Measurements from ENCODE around the gene RND3. TPM values are rescaled to one million over a fixed set of nuclear protein-coding genes. Genes with fewer than 3 reads are reported as not detected.

Gene RND3
- total RNA-seq, 1 donor from 2014 or later, result 62.1 TPM

- no peak for DNase-seq (ENCODE audit: extremely low spot score in 2 of 2)
- TF ChIP-seq POLR2AphosphoS5 (IDR thresholded peaks at IDR 0.05; ENCODE audit: insufficient read depth in 1 of 2, low read depth in 1 of 2), result no peak
- TF ChIP-seq POLR2A (IDR thresholded peaks at IDR 0.05), result no peak
- no peak for TF ChIP-seq CTCF (IDR thresholded peaks at IDR 0.05)
- Histone ChIP-seq H3K27me3 (no peaks in the 10 kb centered on the region), H3K27ac (no peak overlapping the region), H3K9me3 (no peaks in the 10 kb centered on the region), H3K4me3 (no peak overlapping the region), H3K36me3 (no peaks in the 10 kb centered on the region), H3K4me1 (no peaks in the 10 kb centered on the region)
- intact Hi-C loops (cut with DNase I), result no loop called here
These were observed 58.8 kb downstream of the RND3 start for GRCh38 chr2:150428641-150429040.

- Histone ChIP-seq H3K4me3 (no peak overlapping the region), H3K4me1 (no peaks in the 10 kb centered on the region), H3K27ac (no peak overlapping the region), H3K9me3 (no peaks in the 10 kb centered on the region), H3K27me3 (no peaks in the 10 kb centered on the region), H3K36me3 (no peaks in the 10 kb centered on the region)
- TF ChIP-seq POLR2AphosphoS5 (IDR thresholded peaks at IDR 0.05; ENCODE audit: insufficient read depth in 1 of 2, low read depth in 1 of 2) (no peak), POLR2A (IDR thresholded peaks at IDR 0.05) (no peak), CTCF (IDR thresholded peaks at IDR 0.05) (no peak)
- no peak for DNase-seq (ENCODE audit: extremely low spot score in 2 of 2)
- intact Hi-C loops (cut with DNase I), result no loop called here
These were observed 60.2 kb downstream of the RND3 start for GRCh38 chr2:150427298-150427697.

- TF ChIP-seq POLR2AphosphoS5 (IDR thresholded peaks at IDR 0.05; ENCODE audit: insufficient read depth in 1 of 2, low read depth in 1 of 2) (no peak), CTCF (IDR thresholded peaks at IDR 0.05) (no peak), POLR2A (IDR thresholded peaks at IDR 0.05) (no peak)
- Histone ChIP-seq H3K36me3 (no peaks in the 10 kb centered on the region), H3K4me1 (no peaks in the 10 kb centered on the region), H3K4me3 (no peak overlapping the region), H3K27me3 (no peaks in the 10 kb centered on the region), H3K9me3 (no peaks in the 10 kb centered on the region), H3K27ac (no peak overlapping the region)
- intact Hi-C loops (cut with DNase I), result no loop called here
- DNase-seq (ENCODE audit: extremely low spot score in 2 of 2), result no peak
These were observed 60.7 kb downstream of the RND3 start for GRCh38 chr2:150426724-150427123.

GRCh38 chr2:150426315-150426714, 61.2 kb downstream of the RND3 start:
- TF ChIP-seq CTCF (IDR thresholded peaks at IDR 0.05), result no peak
- Histone ChIP-seq H3K4me1 (no peaks in the 10 kb centered on the region), H3K4me3 (no peak overlapping the region)

GRCh38 chr2:150425121-150425955, 62.1 kb downstream of the RND3 start:
- H3K36me3 ChIP-seq, result no peaks in the 10 kb centered on the region
- no peak overlapping the region for H3K27ac ChIP-seq
- DNase-seq (ENCODE audit: extremely low spot score in 2 of 2), result no peak
- no peaks in the 10 kb centered on the region for H3K9me3 ChIP-seq
- H3K4me1 ChIP-seq, result no peaks in the 10 kb centered on the region
- intact Hi-C loops (cut with DNase I), result no loop called here
- no peak overlapping the region for H3K4me3 ChIP-seq
- H3K27me3 ChIP-seq, result no peaks in the 10 kb centered on the region
- no peak for TF ChIP-seq POLR2AphosphoS5 (IDR thresholded peaks at IDR 0.05; ENCODE audit: insufficient read depth in 1 of 2, low read depth in 1 of 2)
- TF ChIP-seq CTCF (IDR thresholded peaks at IDR 0.05), result no peak
- no peak for TF ChIP-seq POLR2A (IDR thresholded peaks at IDR 0.05)

More at GRCh38 chr2:150426315-150426714, 61.2 kb downstream of the RND3 start:
- Histone ChIP-seq H3K9me3 (no peaks in the 10 kb centered on the region), H3K27me3 (no peaks in the 10 kb centered on the region), H3K27ac (no peak overlapping the region), H3K36me3 (no peaks in the 10 kb centered on the region)
- intact Hi-C loops (cut with DNase I), result no loop called here
- DNase-seq (ENCODE audit: extremely low spot score in 2 of 2), result no peak

Data from vagina (tissue), 2 donors.